HG03432 (cell line): Measurements from ENCODE around the gene NFKB1.

Experiments
- ATAC-seq: cut with Tn5 transposase; IDR thresholded peaks from one replicate; pipeline ENCODE4 v1.9.1; 2021; ENCODE audit warnings: mild to moderate bottlenecking, moderate library complexity; ENCODE audit not compliant: unreplicated experiment

The NFKB1 gene

GRCh38 chr4:102497986-102498385, 3.2 kb upstream of the NFKB1 start:
- no peak for ATAC-seq

- peak; percentile 20 for ATAC-seq
Measured at GRCh38 chr4:102500352-102500695, 835 bp upstream of the NFKB1 start.

- ATAC-seq = peak; percentile 43
Measured at GRCh38 chr4:102501447-102501696, 213 bp downstream of the NFKB1 start.

GRCh38 chr4:102502543-102502818, 1.3 kb downstream of the NFKB1 start:
- ATAC-seq = no peak

- ATAC-seq = no peak
Measured at GRCh38 chr4:102503301-102503746, 2.2 kb downstream of the NFKB1 start.

GRCh38 chr4:102503831-102504786, 3.0 kb downstream of the NFKB1 start:
- no peak for ATAC-seq

- no peak for ATAC-seq
Measured at GRCh38 chr4:102504941-102505340, 3.8 kb downstream of the NFKB1 start.

GRCh38 chr4:102505708-102506107, 4.5 kb downstream of the NFKB1 start:
- ATAC-seq = no peak

GRCh38 chr4:102506523-102506922, 5.4 kb downstream of the NFKB1 start:
- ATAC-seq = no peak

GRCh38 chr4:102511830-102512605, 10.9 kb downstream of the NFKB1 start:
- no peak for ATAC-seq

- ATAC-seq = no peak
Measured at GRCh38 chr4:102514298-102514964, 13.3 kb downstream of the NFKB1 start.

- ATAC-seq = no peak
Measured at GRCh38 chr4:102517753-102518152, 16.6 kb downstream of the NFKB1 start.

GRCh38 chr4:102518703-102519131, 17.6 kb downstream of the NFKB1 start:
- no peak for ATAC-seq

GRCh38 chr4:102519925-102520324, 18.8 kb downstream of the NFKB1 start:
- ATAC-seq = no peak

GRCh38 chr4:102521570-102521969, 20.4 kb downstream of the NFKB1 start:
- no peak for ATAC-seq

GRCh38 chr4:102522031-102522440, 20.9 kb downstream of the NFKB1 start:
- ATAC-seq = no peak

- ATAC-seq = no peak
Measured at GRCh38 chr4:102524691-102525090, 23.5 kb downstream of the NFKB1 start.

GRCh38 chr4:102525097-102525496, 23.9 kb downstream of the NFKB1 start:
- no peak for ATAC-seq

- no peak for ATAC-seq
Measured at GRCh38 chr4:102525504-102525903, 24.3 kb downstream of the NFKB1 start.

- no peak for ATAC-seq
Measured at GRCh38 chr4:102526532-102526931, 25.4 kb downstream of the NFKB1 start.

- ATAC-seq = no peak
Measured at GRCh38 chr4:102527695-102528283, 26.6 kb downstream of the NFKB1 start.
